Colonic mucosa (tissue), 4 donors: ENCODE results near the gene COL23A1. TPM values are rescaled to one million over a fixed set of nuclear protein-coding genes. Genes with fewer than 3 reads are reported as not detected.

Source experiments
- DNase-seq: peaks from one replicate; pipeline ENCODE4 v3.0.0-alpha.2; 2020
- H3K27ac ChIP-seq: fragments of 200-600 bp; one replicate; pipeline ENCODE4 v1.8.0; 2021
- H3K27me3 ChIP-seq: fragments of 200-600 bp; one replicate; pipeline ENCODE4 v1.8.0; 2021
- H3K36me3 ChIP-seq: fragments of 200-600 bp; one replicate; pipeline ENCODE4 v1.8.0; 2021
- H3K4me1 ChIP-seq: fragments of 200-600 bp; one replicate; pipeline ENCODE4 v1.8.0; 2021; ENCODE audit warnings: mild to moderate bottlenecking
- H3K4me3 ChIP-seq: fragments of 200-600 bp; one replicate; pipeline ENCODE4 v1.8.0; 2021
- H3K9ac ChIP-seq, 2 donors: one replicate each; pipeline ENCODE4 v1.7.0; 2013; ENCODE audit warnings: control low read depth in 2 of 2, low read depth in 2 of 2, low read length in 2 of 2
- H3K9me3 ChIP-seq: fragments of 200-600 bp; one replicate; pipeline ENCODE4 v1.8.0; 2021
- intact Hi-C: fragments of 100-400 bp; cut with DNase I; formaldehyde crosslinking; loops from one replicate; pipeline ENCODE4 v1.14.1; 2022
- total RNA-seq, 2 donors: library from RNA; stranded (reverse); fragmentation: NEBNext Ultra II Directional in 1 of 2; extraction: Animal tissue kit (Norgen Biotek cat#: 25700) in 1 of 2; gene quantifications; one replicate each; pipeline ENCODE4 v1.2.1, GENCODE V29; 2021
- TF ChIP-seq, protein P1 (sequence below): fragments of 200-600 bp; IDR thresholded peaks from one replicate; pipeline ENCODE4 v1.8.0; 2022; ENCODE audit warnings: antibody characterized with exemption, mild to moderate bottlenecking
- donor health status: healthy.
- donor health status: DM: no; HTN: no; CAD: no.
- donor health status: DM: no; HTN: no; CAD: no.

COL23A1 gene
- total RNA-seq, 2 donors from 2014 or later = 0.37 to 0.49 TPM

DNA sequence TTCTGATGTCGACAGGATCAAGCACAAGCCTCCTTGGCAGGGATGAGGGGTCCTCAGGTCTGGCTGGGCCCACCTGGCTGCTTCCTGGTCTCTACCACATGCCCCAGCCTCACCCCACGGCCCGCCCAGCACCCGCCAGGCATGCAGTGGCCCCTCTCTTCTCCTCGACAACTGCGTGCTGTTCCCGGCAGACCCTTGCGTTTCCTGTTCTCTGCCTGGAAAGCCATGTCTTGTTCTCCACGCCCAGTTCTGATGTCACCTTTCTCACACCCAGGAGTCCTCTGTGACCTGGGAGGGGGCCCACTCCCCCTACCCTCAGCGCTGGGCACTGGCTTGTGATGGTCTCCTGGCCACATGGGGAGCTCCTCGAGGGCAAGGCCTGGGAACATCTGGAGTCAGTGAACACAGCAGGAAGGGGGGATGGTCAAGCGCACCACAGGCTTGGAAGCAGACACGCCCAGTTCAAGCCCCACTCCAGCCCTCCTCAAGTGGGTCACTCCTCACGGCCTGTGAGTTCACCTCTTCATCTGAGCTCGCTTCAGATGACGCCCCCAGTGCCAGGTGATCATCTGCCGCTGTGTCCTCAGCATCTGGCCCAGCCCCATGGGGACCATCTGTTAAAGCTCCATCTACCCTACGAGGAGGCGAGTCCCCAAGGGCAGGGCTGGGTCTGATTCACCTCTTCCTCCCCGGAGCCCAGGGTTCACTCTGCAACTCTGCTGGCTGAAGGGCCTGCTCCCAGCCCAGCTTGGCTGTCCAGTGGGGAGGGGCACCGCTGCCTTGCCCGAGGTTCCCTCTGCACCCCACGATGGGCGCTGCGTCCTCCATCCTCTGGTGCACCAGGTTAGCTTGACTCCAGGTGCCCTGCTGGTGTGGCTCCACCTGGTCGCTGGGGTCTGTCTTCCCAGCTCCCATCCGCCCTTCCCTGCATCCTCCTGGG, 224.4 kb downstream of the COL23A1 start:
- Histone ChIP-seq H3K36me3 (no peaks in the 10 kb centered on the region), H3K4me1 (no peaks in the 10 kb centered on the region), H3K9me3 (no peaks in the 10 kb centered on the region), H3K27ac (no peak overlapping the region), H3K9ac (no peak overlapping the region), H3K27me3 (no peaks in the 10 kb centered on the region), H3K4me3 (no peak overlapping the region)
- TF ChIP-seq, protein P1, sequence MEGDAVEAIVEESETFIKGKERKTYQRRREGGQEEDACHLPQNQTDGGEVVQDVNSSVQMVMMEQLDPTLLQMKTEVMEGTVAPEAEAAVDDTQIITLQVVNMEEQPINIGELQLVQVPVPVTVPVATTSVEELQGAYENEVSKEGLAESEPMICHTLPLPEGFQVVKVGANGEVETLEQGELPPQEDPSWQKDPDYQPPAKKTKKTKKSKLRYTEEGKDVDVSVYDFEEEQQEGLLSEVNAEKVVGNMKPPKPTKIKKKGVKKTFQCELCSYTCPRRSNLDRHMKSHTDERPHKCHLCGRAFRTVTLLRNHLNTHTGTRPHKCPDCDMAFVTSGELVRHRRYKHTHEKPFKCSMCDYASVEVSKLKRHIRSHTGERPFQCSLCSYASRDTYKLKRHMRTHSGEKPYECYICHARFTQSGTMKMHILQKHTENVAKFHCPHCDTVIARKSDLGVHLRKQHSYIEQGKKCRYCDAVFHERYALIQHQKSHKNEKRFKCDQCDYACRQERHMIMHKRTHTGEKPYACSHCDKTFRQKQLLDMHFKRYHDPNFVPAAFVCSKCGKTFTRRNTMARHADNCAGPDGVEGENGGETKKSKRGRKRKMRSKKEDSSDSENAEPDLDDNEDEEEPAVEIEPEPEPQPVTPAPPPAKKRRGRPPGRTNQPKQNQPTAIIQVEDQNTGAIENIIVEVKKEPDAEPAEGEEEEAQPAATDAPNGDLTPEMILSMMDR = no peak
- intact Hi-C loops = no loop called here
- no peak for DNase-seq

DNA sequence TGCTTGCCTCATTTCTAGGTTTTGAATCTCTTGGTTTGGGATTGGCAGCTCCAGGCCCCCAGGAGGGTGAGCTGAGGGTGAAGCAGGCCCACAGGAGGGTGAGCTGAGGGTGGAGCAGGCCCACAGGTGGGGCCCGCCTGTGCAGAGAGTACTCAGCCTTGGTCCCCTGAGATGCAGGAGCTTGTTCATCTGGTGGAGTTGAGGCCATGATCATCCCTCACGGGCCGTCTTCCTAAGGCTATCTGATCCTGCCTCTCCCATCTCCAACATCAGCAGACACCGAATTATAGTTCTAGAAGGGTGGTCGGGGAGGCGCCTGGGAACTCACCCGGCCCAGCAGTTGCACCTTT, 225.9 kb downstream of the COL23A1 start:
- DNase-seq = no peak
- no peaks in the 10 kb centered on the region for H3K4me1 ChIP-seq
- no peak overlapping the region for H3K9ac ChIP-seq
- H3K27me3 ChIP-seq = no peaks in the 10 kb centered on the region
- TF ChIP-seq, protein P1 = no peak
- H3K27ac ChIP-seq = no peak overlapping the region
- intact Hi-C loops = no loop called here
- no peaks in the 10 kb centered on the region for H3K9me3 ChIP-seq
- H3K36me3 ChIP-seq = no peaks in the 10 kb centered on the region
- no peak overlapping the region for H3K4me3 ChIP-seq

DNA sequence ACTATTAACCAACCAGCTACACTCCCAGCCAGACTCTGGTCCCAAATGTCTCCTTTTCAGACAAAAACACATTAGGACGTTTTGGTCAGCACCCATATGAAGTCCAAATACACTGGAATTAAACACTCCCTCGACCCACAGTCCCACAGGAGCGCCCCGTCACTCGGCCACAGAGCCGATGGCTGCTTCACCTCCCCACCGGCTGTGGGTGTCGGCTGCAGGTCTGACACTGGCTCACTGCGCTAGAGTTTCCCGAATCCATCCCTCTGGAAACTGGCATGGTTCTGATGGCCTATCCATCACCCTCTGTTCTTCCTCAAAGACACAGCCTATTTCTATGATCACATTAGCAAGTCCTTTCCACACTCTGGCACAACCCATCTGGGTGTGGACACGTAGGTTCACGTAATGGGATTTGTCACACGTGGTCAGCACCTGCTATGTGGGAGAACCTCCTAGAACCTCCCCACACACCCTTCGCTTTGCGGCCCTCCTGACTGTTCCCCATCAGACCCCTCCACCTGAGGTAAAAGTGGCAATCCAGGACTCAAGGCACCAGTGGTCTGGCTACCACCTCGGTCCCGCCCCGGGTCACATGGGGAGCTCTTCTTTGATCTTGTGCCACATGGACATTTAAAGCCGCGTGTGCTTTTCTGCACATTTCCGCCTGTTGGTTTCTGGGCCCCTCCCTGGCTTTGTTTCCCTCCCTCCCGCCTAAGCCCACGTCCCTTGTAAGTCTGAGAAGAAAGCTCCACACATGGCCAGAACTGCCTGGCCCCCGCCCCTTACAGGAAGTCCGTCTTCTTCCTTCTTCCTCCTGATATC, 226.5 kb downstream of the COL23A1 start:
- no peak for DNase-seq

DNA sequence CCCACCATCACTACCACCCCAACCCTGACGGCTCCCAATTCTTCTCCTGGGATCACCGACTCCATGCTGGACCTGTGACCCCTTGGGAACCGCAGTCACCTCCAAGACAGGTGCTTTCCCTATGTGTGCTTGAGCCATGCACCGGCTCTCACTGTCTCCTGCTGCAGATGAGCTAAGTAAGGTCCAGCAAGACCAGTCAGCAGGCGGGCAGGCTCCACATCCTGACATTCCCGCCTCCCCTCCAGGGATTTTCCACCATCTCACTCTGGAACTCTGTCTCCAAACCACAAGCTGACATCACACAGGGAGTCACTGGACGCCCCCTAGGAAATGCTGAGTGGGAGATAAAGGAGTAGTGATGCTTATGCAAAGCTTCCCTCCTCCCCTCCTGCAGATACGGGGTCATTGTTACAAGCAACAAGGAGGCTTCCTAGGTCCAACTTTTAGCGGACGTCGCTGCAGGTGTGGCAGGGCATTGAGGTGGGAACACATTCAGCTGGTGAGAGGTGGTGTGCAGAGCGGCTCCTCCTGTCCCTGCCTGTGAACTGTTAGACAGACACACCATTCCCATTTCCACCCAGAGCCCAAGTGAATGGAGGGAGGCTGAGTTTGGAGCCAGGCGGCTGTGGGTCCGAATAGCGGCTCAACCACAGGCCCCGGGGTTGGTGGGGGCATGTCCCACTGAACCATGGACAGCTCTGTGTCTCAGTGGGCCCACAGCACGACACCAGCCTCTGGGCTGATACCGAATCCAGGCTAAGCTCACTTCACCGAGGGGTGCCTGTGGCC, 228.3 kb downstream of the COL23A1 start:
- no peaks in the 10 kb centered on the region for H3K27me3 ChIP-seq
- H3K9ac ChIP-seq = no peak overlapping the region
- TF ChIP-seq, protein P1 = no peak
- intact Hi-C loops = no loop called here
- no peaks in the 10 kb centered on the region for H3K36me3 ChIP-seq
- no peak overlapping the region for H3K4me3 ChIP-seq
- H3K9me3 ChIP-seq = no peaks in the 10 kb centered on the region
- H3K4me1 ChIP-seq = no peaks in the 10 kb centered on the region
- no peak for DNase-seq
- no peak overlapping the region for H3K27ac ChIP-seq

More for the DNA sequence above, 226.5 kb downstream of the COL23A1 start:
- H3K36me3 ChIP-seq = no peaks in the 10 kb centered on the region
- no peaks in the 10 kb centered on the region for H3K9me3 ChIP-seq
- H3K4me1 ChIP-seq = no peaks in the 10 kb centered on the region
- no peak overlapping the region for H3K27ac ChIP-seq
- intact Hi-C loops = no loop called here
- no peak overlapping the region for H3K9ac ChIP-seq
- TF ChIP-seq, protein P1 = no peak
- H3K4me3 ChIP-seq = no peak overlapping the region
- H3K27me3 ChIP-seq = no peaks in the 10 kb centered on the region

DNA sequence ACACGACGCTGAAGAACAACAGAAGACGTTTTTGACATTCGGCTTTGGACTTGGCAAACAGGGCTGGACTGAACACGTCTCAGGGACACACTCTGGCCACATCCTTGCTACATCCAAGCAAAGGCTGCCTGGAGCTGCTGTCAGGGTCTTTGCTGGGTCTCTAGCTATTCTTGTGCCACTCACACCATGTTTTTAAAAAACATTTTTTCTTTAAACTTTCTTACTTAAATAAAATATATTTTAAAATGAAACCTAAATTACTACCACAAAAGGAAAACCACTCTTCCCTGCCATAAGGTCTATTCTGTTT, 229.3 kb downstream of the COL23A1 start:
- intact Hi-C loops = no loop called here
- no peak overlapping the region for H3K27ac ChIP-seq
- H3K4me3 ChIP-seq = no peak overlapping the region
- no peaks in the 10 kb centered on the region for H3K9me3 ChIP-seq
- no peak for DNase-seq
- TF ChIP-seq, protein P1 = no peak
- no peaks in the 10 kb centered on the region for H3K36me3 ChIP-seq
- H3K4me1 ChIP-seq = no peaks in the 10 kb centered on the region
- H3K27me3 ChIP-seq = no peaks in the 10 kb centered on the region
- H3K9ac ChIP-seq = no peak overlapping the region
